Tibial nerve (tissue), 4 donors: Measurements from ENCODE around the gene TMA7.

Experiments
- EP300 ChIP-seq, 2 donors: sonication (generic); formaldehyde crosslinking; IDR thresholded peaks; one replicate each; pipeline ENCODE4 v1.6.1; 2017; ENCODE audit warnings: antibody characterized with exemption in 2 of 2, mild to moderate bottlenecking in 1 of 2
- TF ChIP-seq, protein P1 (sequence below), 5 experiments: fragments of 200-600 bp in 3 of 5; fragments of 450-650 bp in 2 of 5; sonication (generic) in 3 of 5; IDR thresholded peaks; one replicate each; pipeline ENCODE4 v1.5.1; 2016 to 2019; ENCODE audit warnings: antibody characterized with exemption in 5 of 5, mild to moderate bottlenecking in 3 of 5, moderate library complexity in 2 of 5

DNA sequence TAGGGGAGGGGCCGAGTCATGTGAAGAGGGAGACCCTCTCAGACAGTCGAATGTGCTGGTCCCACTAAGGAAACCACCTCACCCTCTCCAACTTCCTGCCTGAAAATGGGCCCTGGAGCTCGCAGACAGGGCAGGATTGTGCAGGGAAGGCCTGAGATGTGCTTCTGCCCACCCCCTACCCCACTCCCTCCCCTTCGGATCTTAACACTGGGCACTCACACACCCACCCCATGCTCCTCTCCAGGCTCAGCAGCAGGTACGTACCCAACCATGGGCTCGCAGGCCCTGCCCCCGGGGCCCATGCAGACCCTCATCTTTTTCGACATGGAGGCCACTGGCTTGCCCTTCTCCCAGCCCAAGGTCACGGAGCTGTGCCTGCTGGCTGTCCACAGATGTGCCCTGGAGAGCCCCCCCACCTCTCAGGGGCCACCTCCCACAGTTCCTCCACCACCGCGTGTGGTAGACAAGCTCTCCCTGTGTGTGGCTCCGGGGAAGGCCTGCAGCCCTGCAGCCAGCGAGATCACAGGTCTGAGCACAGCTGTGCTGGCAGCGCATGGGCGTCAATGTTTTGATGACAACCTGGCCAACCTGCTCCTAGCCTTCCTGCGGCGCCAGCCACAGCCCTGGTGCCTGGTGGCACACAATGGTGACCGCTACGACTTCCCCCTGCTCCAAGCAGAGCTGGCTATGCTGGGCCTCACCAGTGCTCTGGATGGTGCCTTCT lies 26.5 kb downstream of the TMA7 start:
- TF ChIP-seq, protein P1, sequence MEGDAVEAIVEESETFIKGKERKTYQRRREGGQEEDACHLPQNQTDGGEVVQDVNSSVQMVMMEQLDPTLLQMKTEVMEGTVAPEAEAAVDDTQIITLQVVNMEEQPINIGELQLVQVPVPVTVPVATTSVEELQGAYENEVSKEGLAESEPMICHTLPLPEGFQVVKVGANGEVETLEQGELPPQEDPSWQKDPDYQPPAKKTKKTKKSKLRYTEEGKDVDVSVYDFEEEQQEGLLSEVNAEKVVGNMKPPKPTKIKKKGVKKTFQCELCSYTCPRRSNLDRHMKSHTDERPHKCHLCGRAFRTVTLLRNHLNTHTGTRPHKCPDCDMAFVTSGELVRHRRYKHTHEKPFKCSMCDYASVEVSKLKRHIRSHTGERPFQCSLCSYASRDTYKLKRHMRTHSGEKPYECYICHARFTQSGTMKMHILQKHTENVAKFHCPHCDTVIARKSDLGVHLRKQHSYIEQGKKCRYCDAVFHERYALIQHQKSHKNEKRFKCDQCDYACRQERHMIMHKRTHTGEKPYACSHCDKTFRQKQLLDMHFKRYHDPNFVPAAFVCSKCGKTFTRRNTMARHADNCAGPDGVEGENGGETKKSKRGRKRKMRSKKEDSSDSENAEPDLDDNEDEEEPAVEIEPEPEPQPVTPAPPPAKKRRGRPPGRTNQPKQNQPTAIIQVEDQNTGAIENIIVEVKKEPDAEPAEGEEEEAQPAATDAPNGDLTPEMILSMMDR (IDR thresholded peaks at IDR 0.05), result no peak
- no peak for TF ChIP-seq EP300 (IDR thresholded peaks at IDR 0.05)
